Muscle of arm (tissue), 12 donors: Measurements from ENCODE around the gene TNF. TPM values are rescaled to one million over a fixed set of nuclear protein-coding genes. Genes with fewer than 3 reads are reported as not detected.
A peak's percentile ranks its signal among the peaks of the same experiment; 100 is the strongest.
"Not testable (repeated sequence)": the region's sequence is repeated elsewhere in the genome, so short reads cannot be mapped to it uniquely, and the experiment has no call there.

ENCODE experiments used
- DNase-seq: peaks from one replicate; pipeline ENCODE4 v3.0.0-alpha.2; 2013
- polyA plus RNA-seq, 12 donors: library from polyadenylated mRNA; unstranded; fragments of 120-200 nt; gene quantifications; one replicate each; pipeline ENCODE4 v1.2.1, GENCODE V29; 2013; ENCODE audit not compliant: insufficient read length in 12 of 12

Gene TNF
- polyA plus RNA-seq, 12 donors, result 0.11 to 1.5 (median 0.33) TPM; not detected in 3

DNA sequence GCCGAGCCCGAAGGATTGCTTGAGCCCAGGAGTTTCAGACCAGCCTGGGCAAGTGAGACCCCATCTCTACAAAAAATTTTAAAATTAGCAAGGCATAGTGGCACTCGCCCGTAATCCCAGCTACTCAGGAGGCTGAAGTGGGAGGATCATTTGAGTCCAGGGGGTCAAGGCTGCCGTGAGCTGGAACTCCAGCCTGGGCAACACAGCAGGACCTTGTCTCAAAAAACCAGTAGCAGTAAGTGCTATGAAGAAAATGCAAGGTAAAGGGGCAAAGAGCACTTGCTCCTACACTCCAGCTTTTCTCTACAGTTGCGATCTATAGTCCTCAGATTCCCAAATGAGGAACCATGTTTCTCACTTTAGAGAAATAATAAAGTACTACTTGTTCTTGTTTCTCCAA lies 31.7 kb upstream of the TNF start:
- no peak for DNase-seq

DNA sequence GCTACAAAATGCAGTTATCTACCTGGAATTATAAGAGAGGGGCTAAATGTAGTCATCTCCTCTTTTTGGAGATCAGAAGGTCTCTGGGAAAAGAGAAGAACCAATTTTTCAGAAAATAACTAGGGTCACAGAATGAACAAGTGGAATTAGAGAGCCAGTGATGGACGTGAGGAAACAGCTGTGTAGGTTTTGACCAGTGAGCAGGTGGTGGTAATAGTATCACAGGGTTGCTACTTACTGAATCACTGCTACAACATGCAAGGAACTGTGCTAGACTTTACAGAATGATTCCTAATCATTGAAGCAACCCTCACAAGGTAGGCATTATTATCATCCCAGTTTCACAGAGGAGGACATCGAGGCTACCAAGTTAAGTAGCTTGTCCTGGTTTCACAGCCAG lies 30.7 kb upstream of the TNF start:
- DNase-seq, result no peak

DNA sequence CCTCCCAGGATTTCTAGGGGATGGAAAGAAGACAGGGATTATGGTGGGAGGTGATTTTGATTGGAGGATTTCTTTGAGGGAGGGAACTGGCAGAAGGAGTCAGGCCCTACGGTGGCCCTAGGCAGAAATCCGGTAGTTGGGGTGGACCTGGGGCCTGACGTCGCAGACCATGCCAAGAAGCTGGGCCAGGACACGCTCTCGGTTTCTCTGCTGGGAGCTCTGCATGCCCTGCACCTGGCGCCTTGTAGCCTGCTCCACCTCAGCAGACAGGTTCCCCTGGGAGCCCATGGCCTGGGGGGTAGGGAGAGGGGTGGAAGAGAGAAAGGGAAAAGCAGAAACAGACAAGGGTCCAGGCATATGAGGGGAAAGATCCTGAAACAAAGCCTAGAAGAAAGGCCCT lies 30.1 kb upstream of the TNF start:
- DNase-seq, result no peak

DNA sequence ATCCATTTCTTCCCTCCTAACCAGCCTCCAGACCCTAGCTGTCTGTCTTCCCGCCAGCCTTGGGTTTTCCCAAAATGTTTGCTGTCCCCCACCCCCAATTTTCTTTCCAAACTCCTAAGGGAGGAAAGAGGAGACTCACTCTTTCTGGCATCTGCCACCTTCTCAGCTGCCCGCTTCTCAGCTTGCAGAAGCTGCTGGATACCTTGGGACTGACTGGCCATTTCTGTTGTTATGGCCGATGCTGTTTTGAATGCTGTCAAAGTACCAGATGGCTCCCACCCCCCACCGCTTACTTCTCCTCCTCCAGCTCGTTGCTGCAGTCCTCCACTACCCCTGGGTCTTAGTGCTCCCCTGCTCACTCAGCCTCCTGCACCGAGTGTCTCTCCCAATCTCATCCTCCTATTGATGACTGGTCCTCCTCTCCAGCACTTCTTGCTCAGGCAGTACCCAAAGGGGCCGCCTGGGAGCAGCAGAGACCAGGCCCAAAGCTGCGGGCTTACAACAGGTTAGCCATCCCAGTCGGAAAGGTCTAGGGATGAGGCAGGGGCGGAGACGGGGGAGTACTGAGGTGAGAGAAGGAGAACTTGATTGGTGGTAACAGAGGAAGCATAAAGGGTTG lies 28.9 kb upstream of the TNF start, which contains the start of gene ATP6V1G2:
ATP6V1G2 (minus strand) TSS at position 270 of the 619 bp plus-strand sequence; CDS start at position 221, 49 bp downstream.
- DNase-seq, result peak; percentile 89

- DNase-seq, result peak; percentile 99
Observed at GRCh38 chr6:31546958-31547726, 28.2 kb upstream of the TNF start, which contains the start of gene NFKBIL1. Gene NFKBIL1 (plus strand): TSS chr6:31547608. CDS start chr6:31547695, 87 bp downstream.

DNA sequence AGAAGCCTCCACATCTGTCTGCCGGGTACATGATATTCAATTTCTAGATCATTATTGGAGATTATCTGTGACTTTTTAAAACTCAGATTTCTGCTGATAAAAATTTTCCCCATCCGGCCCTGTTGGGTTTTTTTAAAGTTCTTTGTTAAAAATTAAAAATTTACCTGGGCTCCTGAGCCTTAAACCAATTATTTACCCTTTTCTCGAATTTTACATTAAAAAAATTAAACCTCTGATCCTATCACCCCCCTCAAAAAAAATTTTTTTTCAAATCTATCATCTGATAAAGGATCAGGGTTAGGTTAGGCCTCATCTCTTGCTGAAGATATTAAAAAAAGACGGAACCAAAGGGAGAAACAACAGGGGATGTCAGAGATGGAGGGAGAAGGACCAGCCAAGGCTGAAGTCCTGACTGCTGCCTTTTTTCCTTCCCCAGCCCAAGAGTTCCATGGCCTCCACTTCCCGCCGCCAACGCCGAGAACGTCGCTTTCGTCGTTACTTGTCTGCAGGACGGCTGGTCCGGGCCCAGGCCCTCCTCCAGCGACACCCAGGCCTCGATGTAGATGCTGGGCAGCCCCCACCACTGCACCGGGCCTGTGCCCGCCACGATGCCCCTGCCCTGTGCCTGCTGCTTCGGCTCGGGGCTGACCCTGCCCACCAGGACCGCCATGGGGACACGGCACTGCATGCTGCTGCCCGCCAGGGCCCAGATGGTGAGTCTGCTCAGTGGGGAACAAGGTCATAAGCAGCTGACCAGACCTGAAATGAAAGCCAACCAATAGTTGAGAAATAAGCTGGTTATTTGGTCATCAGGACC lies 27.4 kb upstream of the TNF start:
- DNase-seq, result no peak

GRCh38 chr6:31548544-31548873 lies 26.9 kb upstream of the TNF start:
- DNase-seq, result no peak

DNA sequence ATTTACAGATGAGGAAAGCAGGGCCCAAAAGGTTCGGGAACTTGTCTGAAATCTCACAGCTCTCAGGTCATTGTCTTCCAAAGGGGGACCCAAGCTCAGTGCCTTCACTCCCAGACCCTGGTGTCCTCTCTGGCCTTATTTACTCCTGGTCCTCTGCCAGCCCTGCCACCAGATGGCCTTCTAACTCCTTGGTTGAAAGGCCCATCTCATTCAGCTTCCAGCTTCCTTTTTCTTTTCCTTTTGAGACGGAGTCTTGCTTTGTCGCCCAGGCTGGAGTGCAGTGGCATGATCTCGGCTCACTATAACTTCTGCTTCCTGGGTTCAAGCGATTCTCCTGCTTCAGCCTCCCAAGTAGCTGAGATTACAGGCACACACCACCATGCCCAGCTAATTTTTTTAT lies 24.0 kb upstream of the TNF start:
- DNase-seq, result not testable (repeated sequence)

DNA sequence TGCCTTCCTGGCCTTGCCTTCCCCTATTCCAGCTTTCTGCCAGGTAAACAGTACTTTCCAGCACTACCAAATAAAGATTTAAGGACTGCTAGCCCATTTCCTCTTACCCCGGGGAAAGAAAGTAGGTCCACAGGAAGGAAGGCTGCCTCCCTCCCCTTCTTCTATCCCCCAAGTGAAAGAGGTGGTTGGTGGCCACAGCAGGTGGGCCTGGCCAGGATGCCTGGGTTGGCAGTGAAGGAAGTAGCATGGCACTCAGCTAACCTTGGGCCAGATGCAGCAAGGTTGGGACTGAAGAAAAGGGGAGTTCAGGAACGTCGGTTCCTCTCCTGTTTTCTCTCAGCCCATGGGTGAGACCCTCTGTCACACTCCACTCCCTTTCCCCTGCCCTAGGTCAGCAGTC lies 19.1 kb upstream of the TNF start:
- DNase-seq, result no peak

GRCh38 chr6:31557443-31558317 lies 17.7 kb upstream of the TNF start:
- no peak for DNase-seq

DNA sequence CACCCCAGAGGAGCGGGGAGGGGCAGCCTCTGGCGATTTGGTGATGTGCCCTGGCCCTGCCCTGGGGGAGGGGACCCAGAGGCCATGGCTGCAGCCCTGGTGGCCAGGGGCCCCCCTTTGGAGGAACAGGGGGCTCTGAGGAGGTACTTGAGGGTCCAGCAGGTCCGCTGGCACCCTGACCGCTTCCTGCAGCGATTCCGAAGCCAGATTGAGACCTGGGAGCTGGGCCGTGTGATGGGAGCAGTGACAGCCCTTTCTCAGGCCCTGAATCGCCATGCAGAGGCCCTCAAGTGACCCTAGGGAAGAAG lies 17.1 kb upstream of the TNF start:
- no peak for DNase-seq

DNA sequence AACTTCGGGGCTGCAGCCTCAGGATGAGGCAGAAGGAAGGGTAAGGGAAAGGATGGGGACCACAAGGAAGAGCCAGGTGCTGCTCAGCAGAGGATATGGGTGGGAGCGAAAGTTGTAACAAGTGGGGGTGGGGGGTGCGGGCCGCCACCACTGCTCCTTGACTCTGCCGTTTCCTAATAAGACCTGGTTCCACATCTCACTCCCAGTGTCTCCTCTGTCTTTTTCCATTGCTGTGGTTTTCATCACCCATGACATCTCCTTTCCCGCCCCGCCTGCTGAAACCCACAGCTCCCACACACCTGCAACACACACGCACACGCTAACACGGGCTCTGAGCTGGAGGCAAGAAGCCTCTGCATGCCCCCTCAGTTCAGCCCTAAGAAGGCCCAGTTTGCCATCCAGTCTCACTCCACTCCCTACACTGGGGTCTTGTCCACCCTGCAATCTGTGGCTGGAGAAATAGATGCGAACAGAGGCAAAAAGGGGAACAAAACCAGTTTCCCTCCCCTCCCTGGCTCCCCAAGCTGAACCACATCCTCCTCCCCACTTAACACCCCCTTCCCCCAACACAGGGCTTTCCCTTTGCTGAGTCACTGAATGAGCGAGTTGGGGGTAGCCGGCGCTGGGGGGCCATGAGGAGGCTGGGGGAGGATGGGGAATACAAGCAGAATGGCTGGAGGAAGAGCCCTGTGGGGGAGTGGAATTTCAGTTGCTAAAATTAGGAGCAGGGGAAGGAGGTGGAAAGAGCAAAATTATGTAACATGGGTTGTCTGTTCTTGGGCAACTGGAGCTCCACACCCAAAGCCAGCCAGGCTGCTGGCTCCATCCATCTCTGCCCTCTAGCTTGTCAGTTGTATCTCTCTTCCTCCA lies 16.5 kb upstream of the TNF start:
- DNase-seq, result no peak

DNA sequence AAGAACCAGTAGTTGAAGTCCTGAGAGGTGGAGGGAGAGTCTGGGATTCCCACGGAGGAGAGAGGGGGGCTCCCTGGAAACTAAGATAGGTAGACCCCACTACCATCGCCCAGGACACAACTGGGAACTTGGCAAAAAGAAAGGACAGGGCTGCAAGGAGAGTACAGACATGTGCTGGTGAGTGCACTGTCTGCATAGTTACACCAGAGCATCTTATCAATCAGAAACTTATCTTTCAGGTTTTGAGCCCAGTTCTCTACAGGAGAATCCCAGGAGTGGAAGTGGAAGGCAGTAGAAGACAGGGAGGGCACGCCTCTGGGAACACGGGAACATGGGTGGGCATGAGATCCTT lies 15.8 kb upstream of the TNF start:
- DNase-seq, result no peak

DNA sequence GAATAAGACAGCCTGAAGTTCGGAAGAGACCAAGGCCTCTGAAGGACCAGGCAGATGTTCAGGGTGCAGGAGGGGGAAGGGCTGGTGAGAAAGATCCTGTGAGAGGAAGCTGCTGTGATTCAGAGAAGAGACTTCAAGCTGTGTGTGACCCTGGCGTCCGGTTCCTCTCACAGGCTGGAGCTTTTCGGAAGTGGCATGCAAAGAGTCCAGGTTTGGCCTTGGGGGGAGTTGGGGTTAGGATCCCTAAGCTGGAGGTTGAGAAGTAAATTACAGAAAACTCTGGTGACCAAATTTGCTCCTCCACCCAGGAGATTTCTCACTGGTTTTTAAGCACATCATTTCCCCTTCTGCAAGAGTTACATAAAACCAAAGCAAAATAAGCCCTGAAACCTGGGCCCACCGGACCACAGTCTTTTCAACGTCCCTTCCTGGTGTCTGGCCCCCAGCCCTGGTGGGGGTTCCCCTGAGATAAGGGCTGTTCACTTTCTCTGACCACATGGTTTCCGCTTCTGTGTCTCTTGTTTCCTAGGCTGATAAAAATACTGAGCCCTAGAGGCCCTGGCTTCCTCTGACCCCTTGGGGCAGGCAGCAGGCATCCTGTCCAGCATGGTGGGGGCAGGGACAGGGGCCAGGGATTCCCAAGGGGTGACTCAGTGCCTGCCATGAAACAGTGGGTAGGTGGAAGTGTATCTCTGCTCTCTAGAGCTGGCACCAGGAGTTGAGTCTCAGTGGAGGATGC lies 15.2 kb upstream of the TNF start:
- no peak for DNase-seq

GRCh38 chr6:31560697-31561058 lies 14.7 kb upstream of the TNF start:
- DNase-seq, result no peak

DNA sequence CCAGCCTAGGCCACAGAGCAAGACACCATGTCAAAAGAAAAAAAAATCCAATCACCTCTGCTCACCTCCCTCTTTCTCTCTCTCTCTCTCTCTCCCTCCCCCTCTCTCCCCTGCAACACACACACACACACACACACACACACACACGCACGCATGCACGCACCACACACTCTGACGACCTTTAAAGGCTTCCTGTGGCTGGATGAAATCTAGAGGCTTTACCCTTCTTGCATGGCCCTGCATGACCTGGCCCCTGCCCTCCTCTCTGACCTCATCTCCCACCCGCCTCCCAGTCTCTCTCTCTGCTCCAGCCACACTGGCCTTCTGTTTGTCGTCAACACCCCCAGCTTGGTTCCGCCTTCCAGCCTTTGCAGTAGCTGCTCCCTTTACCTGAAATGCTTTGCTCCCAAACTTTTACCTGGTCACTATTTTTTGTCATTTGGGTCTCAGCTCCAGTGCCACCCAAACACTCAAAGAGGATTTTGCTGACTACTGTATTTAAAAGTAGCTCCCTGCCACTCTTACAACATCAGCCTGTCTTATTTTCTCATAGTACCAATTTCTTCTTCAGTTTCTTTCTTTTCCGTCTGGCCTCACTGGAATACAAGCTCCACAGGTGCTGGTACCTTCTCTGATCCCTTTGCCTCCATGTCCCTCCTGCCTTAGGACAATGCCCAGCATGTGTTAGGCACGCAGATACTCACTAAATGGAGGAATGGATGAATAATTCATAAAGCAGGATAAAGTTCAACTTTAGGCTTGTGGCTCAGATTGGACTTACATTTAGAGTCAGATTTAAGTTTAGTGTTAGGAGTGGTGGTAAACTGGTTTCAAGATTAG lies 7.6 kb upstream of the TNF start:
- no peak for DNase-seq

GRCh38 chr6:31568537-31568961 lies 6.8 kb upstream of the TNF start:
- DNase-seq, result no peak

DNA sequence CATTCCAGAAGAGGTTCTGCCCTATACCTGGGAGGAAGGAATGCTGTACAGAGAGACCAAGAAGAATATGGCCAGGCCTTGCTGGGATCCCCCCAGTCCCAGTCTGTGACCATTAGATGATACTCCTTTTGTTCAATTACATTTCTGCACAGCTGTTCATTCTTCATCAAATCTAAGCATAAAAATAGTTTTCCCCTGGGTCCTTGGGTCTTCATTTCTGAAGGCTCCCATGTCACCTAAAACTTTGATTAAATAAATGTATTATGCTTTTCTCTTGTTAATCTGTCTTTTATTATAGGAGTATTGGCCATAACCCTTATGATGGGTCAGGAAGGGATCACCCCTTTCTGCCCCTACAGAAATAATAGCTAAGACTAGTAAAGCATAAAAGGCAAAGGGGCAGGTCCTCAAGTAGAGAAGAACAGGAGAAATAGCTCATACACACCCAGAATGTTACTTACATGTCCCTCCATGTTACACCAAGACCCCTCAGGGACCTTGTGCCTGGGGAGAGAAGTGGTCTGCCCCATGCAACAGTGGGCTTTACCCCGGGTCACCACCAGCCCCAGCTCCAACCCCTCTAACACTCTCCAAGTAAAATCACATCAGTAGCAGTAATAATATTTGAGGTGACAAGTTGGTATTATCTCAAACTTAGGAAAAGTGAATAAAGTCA lies 5.4 kb upstream of the TNF start:
- DNase-seq, result no peak
